Measurements from ENCODE around the gene CYP2W1. TPM values are rescaled to one million over a fixed set of nuclear protein-coding genes. Genes with fewer than 3 reads are reported as not detected.

Gene CYP2W1
- total and polyA plus RNA-seq, 4 experiments from 2014 or later: not detected

- POLR2A ChIA-PET (ENCODE audit: partially characterized antibody): interaction anchor here (0.9 to 3.9 kb wide), 4 partner anchors 15 to 43 kb away, joined by 3 to 20 read pairs (median 4); partner anchors contain the start of gene GPR146
- peaks cover 4% of the 10 kb centered on the region in 2 donors for H3K36me3 Mint-ChIP-seq
- peaks cover 30 to 60% (median 43%) of the 10 kb centered on the region in 4 donors for H3K4me1 Mint-ChIP-seq
- Histone ChIP-seq H3K36me3 (ENCODE audit: insufficient read depth, low read length) (no peaks in the 10 kb centered on the region), H3K27ac (ENCODE audit: low read depth, low read length) (peak overlapping the region; percentile 76), H3K4me1 (ENCODE audit: insufficient read depth, low read length) (peaks cover 43% of the 10 kb centered on the region), H3K9me3 (ENCODE audit: control insufficient read depth in 1 of 2, low read length in 2 of 2) (no peaks in the 10 kb centered on the region), H3K4me3 (ENCODE audit: low read length in 2 of 2) (peak overlapping the region; percentile 57 to 64), H3K27me3 (ENCODE audit: insufficient read depth, low read length) (no peaks in the 10 kb centered on the region)
- CTCF ChIA-PET (ENCODE audit: partially characterized antibody): interaction anchor here (1.0 to 1.2 kb wide), 2 partner anchors 16 to 36 kb away, joined by 4 to 5 read pairs; partner anchors contain the start of gene GPR146
- no peaks in the 10 kb centered on the region for H3K9me3 Mint-ChIP-seq
- peak; percentile 42 to 86 (median 50) for DNase-seq
- H3K4me3 Mint-ChIP-seq: peak overlapping the region; percentile 65 to 90 (median 81)
- H3K27ac Mint-ChIP-seq: peak overlapping the region; percentile 82 to 95 (median 91)
- intact Hi-C loops (cut with micrococcal nuclease): loop anchor here (2.0 kb wide), 3 partner anchors 16 to 54 kb away; partner anchors contain the start of genes COX19 and GPR146
- no peaks in the 10 kb centered on the region for H3K27me3 Mint-ChIP-seq
Measured at GRCh38 chr7:1028775-1029636, 46.0 kb downstream of the CYP2W1 start.

GRCh38 chr7:1029637-1030443, 46.9 kb downstream of the CYP2W1 start:
- Mint-ChIP-seq H3K4me1 (peaks cover 35 to 65% (median 50%) of the 10 kb centered on the region in 4 donors), H3K27ac (peak overlapping the region; percentile 48 to 91 (median 86)), H3K9me3 (no peaks in the 10 kb centered on the region), H3K27me3 (no peaks in the 10 kb centered on the region), H3K36me3 (peaks cover 4% of the 10 kb centered on the region in 2 donors), H3K4me3 (peak overlapping the region in 7 of 8 donors; percentile 27 to 83 (median 69))
- H3K4me3 ChIP-seq (ENCODE audit: low read length in 2 of 2): no peak overlapping the region
- no peaks in the 10 kb centered on the region for H3K27me3 ChIP-seq (ENCODE audit: insufficient read depth, low read length)
- peak overlapping the region; percentile 76 for H3K27ac ChIP-seq (ENCODE audit: low read depth, low read length)
- DNase-seq: no peak
- ChIA-PET POLR2A (ENCODE audit: partially characterized antibody) (interaction anchor here (1.9 to 3.9 kb wide), 2 partner anchors 14 to 21 kb away, joined by 4 to 20 read pairs; partner anchors contain the start of gene GPR146), CTCF (ENCODE audit: partially characterized antibody) (interaction anchor here (1.0 to 1.2 kb wide), 2 partner anchors 15 to 37 kb away, joined by 4 to 5 read pairs; partner anchors contain the start of gene GPR146)
- H3K36me3 ChIP-seq (ENCODE audit: insufficient read depth, low read length): no peaks in the 10 kb centered on the region
- intact Hi-C loops (cut with micrococcal nuclease): loop anchor here (2.0 kb wide), 3 partner anchors 15 to 55 kb away; partner anchors contain the start of genes COX19 and GPR146
- H3K4me1 ChIP-seq (ENCODE audit: insufficient read depth, low read length): peaks cover 51% of the 10 kb centered on the region
- no peaks in the 10 kb centered on the region for H3K9me3 ChIP-seq (ENCODE audit: control insufficient read depth in 1 of 2, low read length in 2 of 2)

DNA sequence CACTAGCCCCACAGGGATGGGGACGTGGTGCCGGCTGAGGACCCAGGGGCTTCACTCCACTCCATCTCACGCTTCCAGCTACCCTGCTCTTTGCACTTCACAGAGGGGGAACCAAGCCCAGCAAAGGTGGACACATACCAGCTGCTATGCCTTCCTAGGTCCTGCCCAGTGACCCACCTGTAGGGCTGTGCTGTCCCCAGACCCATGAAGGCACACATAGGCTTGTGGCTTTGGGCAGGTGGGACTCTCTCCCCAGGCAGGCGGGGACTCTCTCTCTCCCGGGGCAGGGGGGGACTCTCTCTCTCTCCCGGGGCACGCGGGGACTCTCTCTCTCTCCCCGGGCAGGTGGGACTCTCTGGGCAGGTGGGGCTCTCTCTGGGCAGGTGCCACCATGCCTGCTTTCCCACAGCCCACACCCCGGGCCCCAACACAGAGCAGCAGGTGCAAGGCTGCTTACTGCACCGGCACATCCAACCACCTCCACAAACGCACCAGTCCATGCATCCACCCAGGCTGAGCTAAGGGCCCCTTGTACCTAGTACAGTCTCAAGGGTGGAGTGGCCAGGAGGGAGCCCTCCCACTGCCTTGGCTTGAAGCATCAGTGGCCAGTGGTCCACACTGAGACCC, 47.6 kb downstream of the CYP2W1 start:
- CTCF ChIA-PET (ENCODE audit: partially characterized antibody): interaction anchor here (0.8 kb wide), 1 partner anchor 38 kb away, joined by 3 read pairs; no protein-coding TSS in a partner anchor
- no peaks in the 10 kb centered on the region for H3K9me3 ChIP-seq (ENCODE audit: control insufficient read depth in 1 of 2, low read length in 2 of 2)
- Mint-ChIP-seq H3K4me1 (peaks cover 38 to 72% (median 54%) of the 10 kb centered on the region in 4 donors), H3K9me3 (no peaks in the 10 kb centered on the region), H3K4me3 (peak overlapping the region in 2 of 8 donors; percentile 6 to 59), H3K27ac (peak overlapping the region in 4 of 7 donors; percentile 4 to 88 (median 58)), H3K36me3 (peaks cover 4% of the 10 kb centered on the region in 2 donors), H3K27me3 (no peaks in the 10 kb centered on the region)
- H3K27me3 ChIP-seq (ENCODE audit: insufficient read depth, low read length): no peaks in the 10 kb centered on the region
- no peak overlapping the region for H3K4me3 ChIP-seq (ENCODE audit: low read length in 2 of 2)
- H3K27ac ChIP-seq (ENCODE audit: low read depth, low read length): no peak overlapping the region
- no peaks in the 10 kb centered on the region for H3K36me3 ChIP-seq (ENCODE audit: insufficient read depth, low read length)
- DNase-seq: no peak
- H3K4me1 ChIP-seq (ENCODE audit: insufficient read depth, low read length): peaks cover 55% of the 10 kb centered on the region
- POLR2A ChIA-PET (ENCODE audit: partially characterized antibody): interaction anchor here (3.9 kb wide), 1 partner anchor 14 kb away, joined by 20 read pairs; the partner anchor contains the start of gene GPR146
- intact Hi-C loops (cut with micrococcal nuclease): no loop called here

DNA sequence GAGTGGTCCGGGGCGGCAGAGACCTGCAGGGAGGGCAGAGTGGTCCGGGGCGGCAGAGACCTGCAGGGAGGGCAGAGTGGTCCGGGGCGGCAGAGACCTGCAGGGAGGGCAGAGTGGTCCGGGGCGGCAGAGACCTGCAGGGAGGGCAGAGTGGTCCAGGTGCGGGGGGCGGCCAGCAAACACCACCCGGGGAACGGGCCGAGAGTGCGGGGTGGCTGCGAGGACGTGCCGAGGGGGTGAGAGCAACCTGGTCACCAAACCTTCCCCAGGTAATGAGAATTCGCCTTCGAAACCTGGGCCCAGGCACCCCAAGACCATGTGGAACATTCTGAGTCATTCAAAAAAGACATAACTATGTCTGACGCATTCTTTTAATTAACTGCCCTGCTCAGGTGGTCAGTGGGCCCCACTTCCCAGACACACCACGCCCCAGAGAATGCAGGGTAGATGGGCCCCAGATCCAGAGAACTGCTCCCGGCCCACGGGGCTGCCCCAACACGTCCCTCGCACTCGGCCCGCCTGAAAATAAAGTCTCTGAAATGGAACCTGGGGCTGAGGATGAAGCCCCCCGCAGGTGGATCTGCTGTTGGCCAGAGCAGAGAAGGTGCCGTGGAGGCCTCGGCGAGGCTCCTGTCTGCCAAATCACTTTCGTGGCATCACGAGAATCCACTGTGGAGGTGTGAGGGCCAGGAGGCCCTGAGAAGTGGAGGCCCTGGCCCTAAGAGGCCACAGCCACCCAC, 48.9 kb downstream of the CYP2W1 start:
- CTCF ChIA-PET (ENCODE audit: partially characterized antibody): no interaction called here

DNA sequence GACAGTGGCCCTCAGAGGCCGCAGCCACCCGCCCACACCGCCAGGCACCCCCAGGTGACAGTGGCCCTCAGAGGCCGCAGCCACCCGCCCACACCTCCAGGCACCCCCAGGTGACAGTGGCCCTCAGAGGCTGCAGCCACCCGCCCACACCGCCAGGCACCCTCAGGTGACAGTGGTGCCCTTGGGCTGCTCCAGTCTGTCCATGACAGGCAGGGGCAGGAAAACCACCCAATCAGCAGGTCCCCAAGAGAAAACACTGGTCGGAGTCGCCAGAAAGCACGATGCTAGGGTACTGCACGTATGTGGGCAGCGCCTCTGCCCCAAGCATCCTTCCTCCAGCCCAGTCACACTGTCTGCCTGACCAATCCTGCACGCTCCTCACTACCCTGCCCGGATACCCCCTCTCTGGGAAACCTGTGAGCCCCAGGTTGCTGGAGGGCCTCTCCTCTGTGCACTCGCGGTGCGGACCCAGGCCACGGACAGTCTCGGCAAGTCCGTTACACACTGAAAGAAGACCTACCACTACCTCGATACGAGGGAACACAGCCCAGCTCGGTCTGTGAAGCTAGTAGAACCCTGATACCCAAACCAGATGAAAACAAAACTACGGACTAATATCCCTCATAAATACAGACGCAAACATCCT, 49.7 kb downstream of the CYP2W1 start:
- Mint-ChIP-seq H3K27ac (peak overlapping the region; percentile 62 to 98 (median 93)), H3K36me3 (no peaks in the 10 kb centered on the region), H3K9me3 (no peaks in the 10 kb centered on the region), H3K4me1 (peaks cover 31 to 63% (median 43%) of the 10 kb centered on the region in 4 donors), H3K4me3 (peak overlapping the region in 6 of 8 donors; percentile 13 to 88 (median 77)), H3K27me3 (no peaks in the 10 kb centered on the region)
- no peak overlapping the region for H3K4me3 ChIP-seq (ENCODE audit: low read length in 2 of 2)
- peaks cover 47% of the 10 kb centered on the region for H3K4me1 ChIP-seq (ENCODE audit: insufficient read depth, low read length)
- no peaks in the 10 kb centered on the region for H3K9me3 ChIP-seq (ENCODE audit: control insufficient read depth in 1 of 2, low read length in 2 of 2)
- ChIA-PET POLR2A (ENCODE audit: partially characterized antibody) (no interaction called here), CTCF (ENCODE audit: partially characterized antibody) (interaction anchor here (0.7 to 1.0 kb wide), 2 partner anchors 39 to 58 kb away, joined by 3 read pairs; no protein-coding TSS in a partner anchor)
- DNase-seq: no peak
- intact Hi-C loops (cut with micrococcal nuclease): no loop called here
- H3K27ac ChIP-seq (ENCODE audit: low read depth, low read length): no peak overlapping the region
- no peaks in the 10 kb centered on the region for H3K36me3 ChIP-seq (ENCODE audit: insufficient read depth, low read length)
- H3K27me3 ChIP-seq (ENCODE audit: insufficient read depth, low read length): no peaks in the 10 kb centered on the region

More for the DNA sequence above, 48.9 kb downstream of the CYP2W1 start:
- Histone ChIP-seq H3K27me3 (ENCODE audit: insufficient read depth, low read length) (no peaks in the 10 kb centered on the region), H3K4me3 (ENCODE audit: low read length in 2 of 2) (no peak overlapping the region), H3K36me3 (ENCODE audit: insufficient read depth, low read length) (no peaks in the 10 kb centered on the region), H3K27ac (ENCODE audit: low read depth, low read length) (no peak overlapping the region), H3K4me1 (ENCODE audit: insufficient read depth, low read length) (peaks cover 55% of the 10 kb centered on the region), H3K9me3 (ENCODE audit: control insufficient read depth in 1 of 2, low read length in 2 of 2) (no peaks in the 10 kb centered on the region)
- Mint-ChIP-seq H3K27me3 (no peaks in the 10 kb centered on the region), H3K36me3 (peaks cover 0 to 2% of the 10 kb centered on the region in 2 donors), H3K4me1 (peaks cover 34 to 67% (median 48%) of the 10 kb centered on the region in 4 donors), H3K27ac (peak overlapping the region in 4 of 7 donors; percentile 42 to 82 (median 62)), H3K4me3 (peak overlapping the region in 1 of 8 donors; percentile 43), H3K9me3 (no peaks in the 10 kb centered on the region)
- POLR2A ChIA-PET (ENCODE audit: partially characterized antibody): no interaction called here
- intact Hi-C loops (cut with micrococcal nuclease): no loop called here
- no peak for DNase-seq

Measured in CD4-positive, alpha-beta memory T cell (primary cell).